ENCODE results near the gene TPT1. TPM values are rescaled to one million over a fixed set of nuclear protein-coding genes. Genes with fewer than 3 reads are reported as not detected.
"Not testable (repeated sequence)": the region's sequence is repeated elsewhere in the genome, so short reads cannot be mapped to it uniquely, and the experiment has no call there.

Gene TPT1
- total RNA-seq, 1 experiment from 2014 or later, result 1,350 TPM

DNA sequence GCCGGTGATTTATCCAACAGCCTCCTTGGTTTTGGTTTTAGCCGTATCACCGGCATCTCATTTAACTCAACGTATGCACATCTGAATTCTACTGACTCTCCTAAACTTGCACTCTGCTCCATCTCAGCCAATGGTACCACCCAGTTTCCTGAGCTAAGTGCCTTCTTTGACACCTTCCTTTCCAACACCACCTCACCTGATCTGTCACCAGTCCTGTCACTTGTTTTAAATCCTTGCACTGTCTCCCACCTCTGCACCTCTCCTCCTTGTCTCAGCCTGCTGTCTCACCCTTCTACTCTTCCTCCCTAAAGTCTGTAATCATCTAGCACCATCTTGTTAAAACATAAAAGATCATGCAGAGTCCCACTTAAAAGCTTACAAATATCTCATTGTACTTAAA, 28.1 kb upstream of the TPT1 start:
- no peak for DNase-seq (ENCODE audit: low spot score)
- in situ Hi-C loops (cut with HindIII; ENCODE audit: low sequenced_read_pairs), result no loop called here

DNA sequence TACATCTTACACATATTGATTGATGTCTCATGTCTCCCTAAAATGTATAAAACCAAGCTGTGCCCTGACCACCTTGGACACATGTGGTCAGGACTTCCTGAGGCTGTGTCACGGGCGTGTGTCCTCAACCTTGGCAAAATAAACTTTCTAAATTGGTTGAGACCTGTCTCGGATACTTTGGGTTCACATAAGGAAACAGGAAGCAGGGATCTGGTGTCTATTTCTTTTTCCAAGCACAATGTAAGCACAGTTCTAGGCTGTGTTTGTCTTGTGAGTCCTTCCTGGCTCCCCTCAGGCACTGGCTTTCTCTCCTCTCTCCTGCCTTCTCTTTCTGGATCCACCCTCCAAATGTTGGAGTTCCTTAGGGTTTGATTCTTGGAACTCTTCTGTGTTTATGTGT, 27.6 kb upstream of the TPT1 start:
- in situ Hi-C loops (cut with HindIII; ENCODE audit: low sequenced_read_pairs), result no loop called here
- DNase-seq (ENCODE audit: low spot score), result no peak

DNA sequence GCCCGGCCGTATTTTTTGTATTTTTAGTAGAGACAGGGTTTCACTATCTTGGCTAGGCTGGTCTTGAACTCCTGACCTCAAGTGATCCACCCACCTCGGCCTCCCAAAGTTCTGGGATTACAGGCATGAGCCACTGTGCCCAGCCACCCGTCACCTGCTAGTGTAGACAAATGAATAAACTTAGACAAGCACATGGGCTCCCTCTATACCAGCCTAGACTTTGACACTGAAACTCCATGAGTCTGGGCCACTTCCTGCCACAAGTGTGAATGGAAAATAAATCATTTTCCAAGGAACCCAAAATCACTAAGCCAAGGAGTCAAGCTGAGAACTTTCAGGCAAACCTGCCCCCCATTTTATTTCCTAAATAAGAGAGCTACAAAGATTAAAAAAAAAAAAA, 27.0 kb upstream of the TPT1 start:
- in situ Hi-C loops (cut with HindIII; ENCODE audit: low sequenced_read_pairs), result no loop called here
- DNase-seq (ENCODE audit: low spot score), result no peak

DNA sequence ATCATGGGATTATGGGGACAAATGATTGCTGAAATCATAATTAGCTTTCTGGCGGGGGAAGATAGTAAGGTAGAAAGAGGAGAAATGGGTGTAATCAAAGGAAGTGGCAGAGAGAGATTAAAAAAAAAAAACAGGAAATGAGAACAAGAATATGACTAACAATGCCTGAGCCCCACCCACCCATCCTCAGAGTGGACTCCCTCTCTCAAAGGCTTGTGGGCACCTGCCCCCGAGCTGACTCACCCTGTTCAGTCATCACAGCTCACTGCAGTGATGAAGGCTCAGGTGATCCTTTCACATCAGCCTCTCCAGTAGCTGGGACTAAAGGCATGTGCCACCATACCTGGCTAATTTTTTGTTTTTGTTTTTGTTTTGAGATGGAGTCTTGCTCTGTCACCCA, 26.4 kb upstream of the TPT1 start:
- in situ Hi-C loops (cut with HindIII; ENCODE audit: low sequenced_read_pairs), result no loop called here
- DNase-seq (ENCODE audit: low spot score), result no peak

DNA sequence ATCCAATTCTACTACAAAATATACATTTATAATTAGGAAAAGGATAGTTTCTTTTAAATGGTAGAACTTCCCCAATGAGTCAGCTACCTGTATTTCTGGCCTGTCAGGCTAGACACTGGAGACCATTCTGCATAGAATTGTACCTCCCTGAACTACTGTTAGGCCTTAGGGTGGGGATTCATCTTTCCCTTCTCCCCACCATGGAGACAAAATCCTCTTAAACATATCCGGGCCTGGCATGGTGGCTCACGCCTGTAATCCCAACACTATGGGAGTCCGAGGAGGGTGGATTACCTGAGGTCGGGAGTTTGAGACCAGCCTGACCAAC, 24.5 kb upstream of the TPT1 start:
- in situ Hi-C loops (cut with HindIII; ENCODE audit: low sequenced_read_pairs), result no loop called here

DNA sequence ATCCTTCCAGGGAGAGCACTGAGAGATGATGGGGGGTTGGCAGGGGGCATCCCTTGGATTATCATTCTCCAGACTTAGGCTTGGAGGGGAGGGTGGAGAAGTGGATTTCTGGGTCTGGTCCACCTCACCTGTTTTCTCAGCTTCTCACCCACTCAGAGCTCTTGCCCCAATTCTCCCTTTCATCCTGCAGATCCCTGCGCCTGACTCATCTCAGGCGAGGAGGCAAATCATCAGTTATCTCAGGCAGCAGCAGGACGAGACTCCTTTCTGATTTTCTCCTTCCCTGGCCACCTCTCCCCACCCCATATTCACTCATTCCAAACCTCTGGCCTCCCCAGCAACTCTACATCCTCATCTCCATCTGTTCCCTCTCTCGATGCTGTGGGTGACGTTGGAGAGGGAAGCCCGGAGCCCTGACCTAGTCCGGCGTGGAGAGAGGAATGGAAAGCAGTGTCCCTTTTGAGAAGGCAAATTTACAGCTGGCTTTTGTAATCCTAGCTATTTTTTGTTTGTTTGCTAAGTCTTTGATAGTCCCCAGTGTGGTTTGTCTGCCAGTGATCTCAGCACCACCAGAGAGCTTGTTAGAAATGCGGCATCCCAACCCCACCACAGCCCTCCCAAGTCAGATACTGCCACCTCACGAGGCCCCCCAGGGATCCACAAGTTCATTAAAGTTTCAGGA, 24.0 kb upstream of the TPT1 start:
- in situ Hi-C loops (cut with HindIII; ENCODE audit: low sequenced_read_pairs), result no loop called here
- no peak for DNase-seq (ENCODE audit: low spot score)

More for the DNA sequence above, 24.5 kb upstream of the TPT1 start:
- no peak for DNase-seq (ENCODE audit: low spot score)

DNA sequence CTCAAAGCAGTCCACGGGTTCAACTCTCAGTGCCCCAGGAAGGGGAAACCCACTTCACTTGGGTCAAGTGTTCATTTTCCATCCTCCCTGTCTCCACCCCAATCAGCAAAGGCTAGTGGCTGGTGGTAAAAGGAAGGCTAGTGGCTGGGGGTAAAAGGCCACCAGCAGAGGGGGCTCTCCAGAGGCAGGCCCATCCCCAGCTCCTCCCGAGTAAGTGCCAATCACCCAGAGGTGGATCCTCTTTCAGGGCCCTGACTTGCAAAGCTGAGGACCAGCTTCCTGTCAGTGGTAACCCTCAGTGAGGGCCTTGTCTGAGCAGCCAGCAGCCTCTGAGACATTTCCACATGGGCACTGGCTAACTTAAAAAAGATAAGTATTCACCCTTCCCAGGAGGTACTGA, 22.0 kb upstream of the TPT1 start:
- in situ Hi-C loops (cut with HindIII; ENCODE audit: low sequenced_read_pairs), result no loop called here

DNA sequence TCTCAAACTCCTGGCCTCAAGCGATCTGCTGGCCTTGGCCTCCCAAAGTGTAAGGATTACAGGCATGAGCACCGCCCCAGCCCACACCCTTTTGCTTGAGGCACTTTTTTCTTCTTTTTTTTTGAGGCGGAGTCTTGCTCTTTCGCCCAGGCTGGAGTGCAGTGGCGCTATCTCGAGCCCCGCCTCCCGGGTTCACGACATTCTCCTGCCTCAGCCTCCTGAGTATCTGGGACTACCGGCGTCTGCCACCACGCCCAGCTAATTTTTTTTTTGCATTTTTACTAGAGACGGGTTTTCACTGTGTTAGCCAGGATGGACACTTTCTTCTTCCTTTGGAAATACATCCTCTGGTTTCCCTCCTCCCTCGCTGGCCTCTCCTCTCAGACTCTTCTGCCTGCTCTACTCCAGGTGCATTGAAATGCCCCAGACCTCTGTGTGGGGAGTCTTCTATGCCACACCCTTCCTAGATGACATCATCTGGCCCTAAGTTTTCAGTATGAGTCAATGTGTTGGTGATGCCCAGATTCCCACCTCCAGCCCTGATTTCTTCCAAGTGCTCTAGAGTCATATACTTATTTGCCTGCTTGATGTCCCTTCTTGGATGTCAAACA, 20.7 kb upstream of the TPT1 start:
- in situ Hi-C loops (cut with HindIII; ENCODE audit: low sequenced_read_pairs), result no loop called here
- DNase-seq (ENCODE audit: low spot score), result no peak

More for the DNA sequence above, 22.0 kb upstream of the TPT1 start:
- no peak for DNase-seq (ENCODE audit: low spot score)

DNA sequence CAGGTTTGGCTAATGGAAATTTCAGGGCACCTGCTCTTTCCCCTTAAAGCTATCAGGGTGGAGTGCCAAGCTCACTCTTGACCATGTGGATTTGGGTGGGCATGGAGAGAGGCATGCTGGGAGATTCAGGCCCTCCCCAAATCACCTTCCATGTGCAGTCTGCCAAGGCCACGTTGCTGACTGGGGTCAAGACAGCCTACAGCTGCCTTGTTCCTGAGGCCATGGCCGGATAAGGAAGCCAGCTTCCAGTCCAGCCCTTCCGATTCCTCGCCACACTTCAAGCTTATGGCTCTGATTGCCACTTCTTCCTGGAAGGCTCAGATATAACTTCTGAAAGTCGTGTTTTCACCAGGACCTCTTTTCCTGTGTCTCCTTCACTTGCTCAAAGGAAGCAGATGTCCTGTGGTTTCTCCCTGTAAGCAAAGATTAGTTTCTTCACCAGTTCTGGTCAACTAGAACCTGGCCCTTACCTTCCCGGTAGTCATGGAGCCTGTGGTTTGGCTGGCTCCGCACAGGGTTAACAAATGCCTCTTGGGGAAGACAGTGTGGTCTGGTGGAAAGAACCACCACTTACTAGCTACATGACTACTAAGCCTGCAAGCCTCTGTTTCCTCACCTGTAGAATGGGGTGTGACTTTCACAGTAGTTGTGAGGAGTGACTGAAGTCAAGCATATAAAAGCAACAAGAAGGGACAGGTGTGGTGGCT, 16.1 kb upstream of the TPT1 start:
- no peak for DNase-seq (ENCODE audit: low spot score)
- in situ Hi-C loops (cut with HindIII; ENCODE audit: low sequenced_read_pairs), result no loop called here

DNA sequence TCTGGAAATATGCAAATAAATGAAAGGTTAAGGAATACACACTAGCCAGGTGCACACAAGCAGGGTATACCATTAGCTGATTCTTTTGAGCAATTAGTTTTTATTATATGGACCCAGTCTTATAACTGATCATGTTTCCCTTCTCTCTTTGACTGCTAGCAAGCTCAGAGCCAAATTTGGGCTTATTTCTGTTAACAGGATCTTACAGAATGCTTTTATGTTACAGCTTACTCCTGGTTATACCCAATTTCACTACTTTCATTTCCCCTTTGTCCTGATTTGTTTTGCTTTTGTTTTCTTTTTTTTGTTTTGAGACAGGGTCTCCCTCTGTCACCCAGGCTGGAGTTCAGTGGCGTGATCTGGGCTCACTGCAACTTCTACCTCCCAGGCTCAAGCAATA, 12.9 kb upstream of the TPT1 start:
- no peak for DNase-seq (ENCODE audit: low spot score)
- in situ Hi-C loops (cut with HindIII; ENCODE audit: low sequenced_read_pairs), result no loop called here

DNA sequence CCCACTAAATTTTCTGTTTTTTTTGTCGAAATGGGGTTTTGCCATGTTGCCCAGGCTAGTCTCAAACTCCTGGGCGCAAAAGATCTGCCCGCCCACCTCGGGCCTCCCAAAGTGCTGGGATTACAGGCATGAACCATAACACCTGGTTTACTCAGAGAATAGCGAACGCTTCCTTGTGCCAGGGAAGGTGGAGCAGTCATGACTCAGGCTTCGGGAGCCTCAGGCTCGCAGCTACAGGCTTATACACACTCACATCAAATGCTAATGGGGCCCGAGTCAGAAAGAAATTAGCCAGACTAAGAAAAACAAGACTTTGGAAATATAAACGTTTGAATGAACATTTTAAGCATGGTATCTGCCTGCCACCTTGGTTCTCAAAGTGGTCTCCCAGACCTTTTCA, 11.0 kb upstream of the TPT1 start:
- no peak for DNase-seq (ENCODE audit: low spot score)
- in situ Hi-C loops (cut with HindIII; ENCODE audit: low sequenced_read_pairs), result no loop called here

DNA sequence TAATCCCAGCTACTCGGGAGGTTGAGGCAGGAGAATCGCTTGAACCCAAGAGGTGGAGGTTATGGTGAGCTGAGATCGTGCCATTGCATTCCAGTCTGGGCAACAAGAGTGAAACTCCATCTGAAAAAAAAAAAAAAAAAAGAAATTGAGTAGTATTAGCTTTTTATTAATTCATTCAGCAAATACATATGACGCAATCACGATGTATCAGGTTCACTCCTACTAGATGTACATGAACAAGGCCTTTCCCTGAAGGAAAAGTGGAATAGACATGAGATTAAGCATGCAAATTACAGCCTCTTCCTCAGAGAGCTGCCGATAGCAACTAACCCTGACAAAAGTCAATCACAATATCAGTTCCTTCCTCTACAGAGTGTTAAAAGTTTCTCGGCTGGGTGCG, 9.2 kb upstream of the TPT1 start:
- in situ Hi-C loops (cut with HindIII; ENCODE audit: low sequenced_read_pairs), result no loop called here
- DNase-seq (ENCODE audit: low spot score), result no peak

DNA sequence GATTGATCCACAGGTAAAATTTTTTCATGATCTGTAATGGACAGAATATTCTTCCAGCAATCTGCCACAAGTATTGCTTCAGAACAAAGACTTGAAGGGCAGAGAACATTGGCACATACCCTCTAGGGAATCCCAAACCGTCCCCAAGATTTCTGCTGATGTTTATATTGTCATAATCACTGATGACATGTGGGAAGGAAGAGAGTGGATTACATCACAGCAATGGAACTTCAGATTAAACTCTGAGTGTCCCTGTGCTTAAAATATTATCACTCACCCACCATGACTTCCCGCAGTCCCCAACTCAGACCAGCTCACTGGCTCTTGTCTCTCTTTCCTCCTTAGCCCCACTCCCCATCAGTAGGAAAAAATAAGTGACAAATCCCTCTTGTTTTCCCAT, 8.5 kb upstream of the TPT1 start:
- in situ Hi-C loops (cut with HindIII; ENCODE audit: low sequenced_read_pairs), result no loop called here
- DNase-seq (ENCODE audit: low spot score), result no peak

DNA sequence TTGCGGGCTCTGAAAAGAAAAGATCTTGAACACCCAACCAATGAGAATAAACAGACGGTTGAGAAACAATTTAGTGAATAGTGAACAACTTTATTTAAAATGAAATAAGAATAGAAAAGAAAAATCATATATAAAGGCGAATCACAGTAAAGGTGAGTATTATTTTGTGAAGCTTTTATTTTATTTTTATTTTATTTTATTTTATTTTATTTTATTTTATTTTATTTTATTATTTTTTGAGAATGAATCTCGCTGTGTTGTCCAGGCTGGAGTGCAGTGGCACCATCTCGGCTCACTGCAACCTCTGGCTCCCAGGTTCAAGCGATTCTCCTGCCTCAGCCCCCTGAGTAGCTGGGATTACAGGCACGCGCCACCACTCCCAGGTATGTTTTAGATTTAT, 3.1 kb upstream of the TPT1 start:
- in situ Hi-C loops (cut with HindIII; ENCODE audit: low sequenced_read_pairs); DNase-seq (ENCODE audit: low spot score): not testable (repeated sequence)

DNA sequence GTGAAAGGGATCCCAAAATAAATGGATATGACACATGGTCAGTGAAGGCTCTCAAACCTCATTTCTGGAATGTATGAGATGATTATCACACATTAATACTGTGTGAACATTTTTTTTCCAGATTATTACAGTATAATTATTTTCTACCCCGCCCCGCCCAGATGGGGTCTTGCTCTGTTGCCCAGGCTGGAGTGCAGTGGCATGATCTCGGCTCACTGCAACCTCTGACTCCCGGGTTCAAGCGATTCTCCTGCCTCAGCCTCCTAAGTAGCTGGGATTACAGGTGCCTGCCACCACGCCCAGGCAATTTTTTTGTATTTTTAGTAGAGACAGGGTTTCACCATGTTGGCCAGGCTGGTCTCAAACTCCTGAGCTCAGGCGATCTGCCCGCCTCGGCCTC, 2.1 kb upstream of the TPT1 start:
- in situ Hi-C loops (cut with HindIII; ENCODE audit: low sequenced_read_pairs); DNase-seq (ENCODE audit: low spot score): not testable (repeated sequence)

DNA sequence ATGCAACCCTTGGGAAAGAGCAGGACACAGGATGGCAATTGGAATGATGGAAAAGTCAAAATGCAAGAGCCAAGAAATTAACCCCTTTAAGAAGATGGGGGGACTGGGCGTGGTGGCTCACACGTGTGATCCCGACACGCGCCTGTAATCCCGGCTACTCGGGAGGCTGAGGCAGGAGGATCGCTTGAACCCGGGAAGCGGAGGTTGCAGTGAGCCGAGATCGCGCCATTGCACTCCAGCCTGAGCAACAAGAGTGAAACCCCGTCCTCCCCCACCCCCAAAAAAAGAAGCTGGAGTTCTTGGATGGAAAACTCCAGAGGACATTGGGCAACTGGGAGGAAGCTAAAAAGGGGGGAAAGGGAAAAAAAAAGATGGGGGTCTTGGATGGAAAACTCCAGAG, 1.7 kb upstream of the TPT1 start:
- DNase-seq (ENCODE audit: low spot score); in situ Hi-C loops (cut with HindIII; ENCODE audit: low sequenced_read_pairs): not testable (repeated sequence)

DNA sequence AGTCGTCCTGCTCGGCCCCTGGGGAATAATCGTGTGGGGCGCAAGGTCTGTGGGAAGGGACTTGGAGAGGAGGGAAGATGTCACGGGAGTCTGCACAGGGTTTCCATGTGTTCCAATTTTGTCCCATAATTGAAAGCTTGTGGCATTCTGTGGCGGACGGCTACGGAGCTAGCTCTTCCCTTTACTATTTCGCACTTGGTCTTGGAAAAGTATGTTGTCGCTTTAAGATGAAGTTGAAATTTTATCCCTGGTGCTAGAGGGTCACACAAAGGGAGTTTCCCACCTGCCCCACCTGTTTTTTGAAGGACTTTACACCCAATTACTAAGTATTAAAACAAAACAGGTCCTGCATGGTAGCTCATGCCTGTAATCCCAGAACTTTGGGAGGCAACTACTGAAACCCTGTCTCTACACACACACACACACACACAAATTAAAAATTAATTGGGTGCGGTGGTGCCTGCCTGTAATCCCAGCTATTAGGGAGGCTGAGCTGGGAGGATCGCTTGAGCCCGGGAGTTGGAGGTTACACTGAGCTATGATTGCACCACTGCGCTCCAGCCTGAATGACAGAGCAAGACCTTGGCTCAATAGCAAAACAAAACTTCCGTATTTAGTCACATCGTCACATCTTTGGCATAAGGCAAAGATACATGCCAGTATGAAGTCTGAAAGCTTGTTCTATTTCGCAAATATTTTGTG, 967 bp upstream of the TPT1 start:
- in situ Hi-C loops (cut with HindIII; ENCODE audit: low sequenced_read_pairs), result no loop called here
- DNase-seq (ENCODE audit: low spot score), result no peak

DNA sequence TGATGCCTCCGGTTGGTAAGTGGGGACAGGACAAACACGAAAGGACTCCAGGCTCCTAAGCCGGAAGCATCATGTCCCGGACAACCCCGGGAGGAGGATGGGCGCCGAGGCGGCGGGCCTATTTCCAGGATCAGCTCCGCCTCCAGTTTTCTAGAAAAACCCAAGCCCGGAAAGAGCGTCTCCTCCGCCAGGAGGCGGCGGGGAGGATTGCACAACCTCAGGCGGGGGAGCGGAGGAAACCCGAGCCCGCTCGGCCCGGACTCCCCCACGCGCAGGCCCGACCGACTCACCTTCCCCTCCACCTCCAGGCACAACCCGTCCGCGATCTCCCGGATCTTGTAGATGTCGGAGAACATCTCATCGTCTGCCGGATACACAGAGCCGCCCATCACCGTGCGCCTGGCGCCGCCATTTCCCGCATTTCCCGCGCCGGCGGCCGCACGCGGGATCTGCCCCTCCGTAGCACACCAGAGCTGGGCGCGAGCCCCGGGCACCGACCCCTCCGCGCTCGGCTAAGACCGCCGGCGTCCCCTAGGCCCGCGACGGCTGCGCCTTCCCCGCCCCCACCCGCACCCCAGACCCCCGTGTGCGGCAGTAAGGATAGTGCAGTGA, 455 bp downstream of the TPT1 start:
- in situ Hi-C loops (cut with HindIII; ENCODE audit: low sequenced_read_pairs), result no loop called here

DNA sequence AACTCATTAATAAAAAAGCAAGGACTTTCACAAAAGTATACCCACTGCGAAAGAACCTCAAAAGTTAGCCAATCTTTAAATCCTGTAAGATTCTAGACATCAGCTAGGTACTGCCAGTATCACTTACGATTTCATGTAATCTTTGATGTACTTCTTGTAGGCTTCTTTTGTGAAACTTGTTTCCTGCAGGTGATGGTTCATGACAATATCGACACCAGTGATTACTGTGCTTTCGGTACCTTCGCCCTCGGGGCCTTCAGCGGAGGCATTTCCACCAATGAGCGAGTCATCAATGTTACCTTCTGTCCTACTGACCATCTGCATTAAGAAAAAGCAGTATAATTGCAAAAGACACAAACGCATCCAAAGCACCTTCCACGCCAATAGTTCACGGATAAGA, 1.1 kb downstream of the TPT1 start:
- in situ Hi-C loops (cut with HindIII; ENCODE audit: low sequenced_read_pairs), result no loop called here
- DNase-seq (ENCODE audit: low spot score), result no peak

More for the DNA sequence above, 455 bp downstream of the TPT1 start:
- peak; percentile 83 for DNase-seq (ENCODE audit: low spot score)

DNA sequence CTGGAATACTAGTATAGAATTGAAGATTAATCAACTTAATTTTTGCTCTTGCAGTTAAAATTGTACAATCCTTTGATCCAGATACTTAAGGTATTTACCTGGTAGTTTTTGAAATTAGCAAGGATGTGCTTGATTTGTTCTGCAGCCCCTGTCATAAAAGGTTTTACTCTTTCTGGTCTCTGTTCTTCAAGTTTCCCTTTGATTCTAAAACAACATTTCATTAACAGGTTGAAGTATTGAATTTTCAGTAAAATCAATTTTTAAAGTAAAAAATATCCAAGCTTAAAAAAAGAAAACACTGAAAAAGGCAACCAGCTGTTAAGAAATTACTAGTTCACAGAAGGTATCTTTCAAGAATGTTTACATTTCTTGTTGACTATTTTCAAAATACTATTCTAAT, 1.6 kb downstream of the TPT1 start:
- in situ Hi-C loops (cut with HindIII; ENCODE audit: low sequenced_read_pairs), result no loop called here
- no peak for DNase-seq (ENCODE audit: low spot score)
